Adipocyte (in vitro differentiated cells): Measurements from ENCODE around the gene SND1.

ENCODE experiments used
- DNase-seq: peaks from one replicate; pipeline ENCODE4 v3.0.0-alpha.2; 2015; ENCODE audit warnings: low read depth
- H3K27me3 ChIP-seq: replicated peaks from 2 replicates; pipeline ENCODE4 v1.7.0; 2013; ENCODE audit warnings: mild to moderate bottlenecking, low read length, moderate library complexity; ENCODE audit not compliant: control insufficient read depth, insufficient read depth
- H3K36me3 ChIP-seq: 2 replicates; pipeline ENCODE4 v1.7.0; 2013; ENCODE audit warnings: low read length, mild to moderate bottlenecking, moderate library complexity; ENCODE audit not compliant: control insufficient read depth, insufficient read depth, severe bottlenecking
- H3K4me1 ChIP-seq: 2 replicates; pipeline ENCODE4 v1.7.0; 2013; ENCODE audit warnings: mild to moderate bottlenecking, low read length, moderate library complexity; ENCODE audit not compliant: control insufficient read depth, insufficient read depth
- H3K4me3 ChIP-seq: 2 replicates; pipeline ENCODE4 v1.7.0; 2013; ENCODE audit warnings: mild to moderate bottlenecking, low read length, moderate library complexity
- H3K9ac ChIP-seq: 2 replicates; pipeline ENCODE4 v1.7.0; 2013; ENCODE audit warnings: mild to moderate bottlenecking, low read length, moderate library complexity
- H3K9me3 ChIP-seq: 2 replicates; pipeline ENCODE4 v1.7.0; 2013; ENCODE audit warnings: mild to moderate bottlenecking, low read length, moderate library complexity; ENCODE audit not compliant: control insufficient read depth

Gene SND1

GRCh38 chr7:127690806-127691205 lies 38.8 kb downstream of the SND1 start:
- Histone ChIP-seq H3K4me1 (peaks cover 14% of the 10 kb centered on the region), H3K4me3 (no peak overlapping the region), H3K36me3 (peaks cover 72% of the 10 kb centered on the region), H3K9ac (no peak overlapping the region), H3K27me3 (no peaks in the 10 kb centered on the region), H3K9me3 (no peaks in the 10 kb centered on the region)
- no peak for DNase-seq

- Histone ChIP-seq H3K9me3 (no peaks in the 10 kb centered on the region), H3K36me3 (peaks cover 72% of the 10 kb centered on the region), H3K27me3 (no peaks in the 10 kb centered on the region), H3K9ac (no peak overlapping the region), H3K4me3 (no peak overlapping the region), H3K4me1 (peaks cover 14% of the 10 kb centered on the region)
- DNase-seq: no peak
Measured at GRCh38 chr7:127692200-127692599, 40.2 kb downstream of the SND1 start.

- H3K9ac ChIP-seq: no peak overlapping the region
- no peak overlapping the region for H3K4me3 ChIP-seq
- H3K9me3 ChIP-seq: no peaks in the 10 kb centered on the region
- H3K36me3 ChIP-seq: peaks cover 100% of the 10 kb centered on the region
- H3K27me3 ChIP-seq: no peaks in the 10 kb centered on the region
- no peaks in the 10 kb centered on the region for H3K4me1 ChIP-seq
- no peak for DNase-seq
Measured at GRCh38 chr7:127699853-127700252, 47.9 kb downstream of the SND1 start.

- peaks cover 7% of the 10 kb centered on the region for H3K4me1 ChIP-seq
- DNase-seq: no peak
- H3K9me3 ChIP-seq: no peaks in the 10 kb centered on the region
- peaks cover 97% of the 10 kb centered on the region for H3K36me3 ChIP-seq
- no peaks in the 10 kb centered on the region for H3K27me3 ChIP-seq
- no peak overlapping the region for H3K4me3 ChIP-seq
- no peak overlapping the region for H3K9ac ChIP-seq
Measured at GRCh38 chr7:127702052-127702652, 50.2 kb downstream of the SND1 start.

- no peak overlapping the region for H3K4me3 ChIP-seq
- peaks cover 90% of the 10 kb centered on the region for H3K36me3 ChIP-seq
- no peak overlapping the region for H3K9ac ChIP-seq
- peaks cover 12% of the 10 kb centered on the region for H3K4me1 ChIP-seq
- H3K27me3 ChIP-seq: no peaks in the 10 kb centered on the region
- DNase-seq: no peak
- no peaks in the 10 kb centered on the region for H3K9me3 ChIP-seq
Measured at GRCh38 chr7:127702938-127703337, 50.9 kb downstream of the SND1 start.

GRCh38 chr7:127704211-127704610 lies 52.2 kb downstream of the SND1 start:
- Histone ChIP-seq H3K27me3 (no peaks in the 10 kb centered on the region), H3K36me3 (peaks cover 81% of the 10 kb centered on the region), H3K4me1 (peaks cover 22% of the 10 kb centered on the region), H3K4me3 (no peak overlapping the region), H3K9ac (no peak overlapping the region), H3K9me3 (no peaks in the 10 kb centered on the region)
- no peak for DNase-seq

GRCh38 chr7:127705461-127705959 lies 53.5 kb downstream of the SND1 start:
- no peak overlapping the region for H3K9ac ChIP-seq
- H3K36me3 ChIP-seq: peaks cover 81% of the 10 kb centered on the region
- peaks cover 22% of the 10 kb centered on the region for H3K4me1 ChIP-seq
- no peaks in the 10 kb centered on the region for H3K27me3 ChIP-seq
- no peak overlapping the region for H3K4me3 ChIP-seq
- DNase-seq: no peak
- H3K9me3 ChIP-seq: no peaks in the 10 kb centered on the region

GRCh38 chr7:127706766-127707165 lies 54.8 kb downstream of the SND1 start:
- H3K9ac ChIP-seq: peak overlapping the region; percentile 30
- no peaks in the 10 kb centered on the region for H3K27me3 ChIP-seq
- peaks cover 4% of the 10 kb centered on the region for H3K9me3 ChIP-seq
- peaks cover 22% of the 10 kb centered on the region for H3K4me1 ChIP-seq
- peaks cover 75% of the 10 kb centered on the region for H3K36me3 ChIP-seq
- H3K4me3 ChIP-seq: no peak overlapping the region
- no peak for DNase-seq

- Histone ChIP-seq H3K4me1 (peaks cover 30% of the 10 kb centered on the region), H3K9me3 (peaks cover 4% of the 10 kb centered on the region), H3K36me3 (peaks cover 63% of the 10 kb centered on the region), H3K4me3 (peak overlapping the region; percentile 50), H3K9ac (peak overlapping the region; percentile 71), H3K27me3 (no peaks in the 10 kb centered on the region)
- no peak for DNase-seq
Measured at GRCh38 chr7:127708201-127708600, 56.2 kb downstream of the SND1 start.

GRCh38 chr7:127708788-127709187 lies 56.8 kb downstream of the SND1 start:
- H3K9ac ChIP-seq: peak overlapping the region; percentile 71
- H3K36me3 ChIP-seq: peaks cover 57% of the 10 kb centered on the region
- H3K4me1 ChIP-seq: peaks cover 36% of the 10 kb centered on the region
- peaks cover 4% of the 10 kb centered on the region for H3K9me3 ChIP-seq
- H3K27me3 ChIP-seq: no peaks in the 10 kb centered on the region
- DNase-seq: peak; percentile 94
- H3K4me3 ChIP-seq: no peak overlapping the region

GRCh38 chr7:127710635-127711034 lies 58.6 kb downstream of the SND1 start:
- Histone ChIP-seq H3K9ac (no peak overlapping the region), H3K4me3 (no peak overlapping the region), H3K36me3 (peaks cover 42% of the 10 kb centered on the region), H3K27me3 (no peaks in the 10 kb centered on the region), H3K9me3 (peaks cover 4% of the 10 kb centered on the region), H3K4me1 (peaks cover 50% of the 10 kb centered on the region)
- DNase-seq: no peak

- H3K36me3 ChIP-seq: peaks cover 32% of the 10 kb centered on the region
Measured at GRCh38 chr7:127711872-127712271, 59.9 kb downstream of the SND1 start.

More at GRCh38 chr7:127711872-127712271, 59.9 kb downstream of the SND1 start:
- no peak overlapping the region for H3K4me3 ChIP-seq
- no peak overlapping the region for H3K9ac ChIP-seq
- no peak for DNase-seq
- no peaks in the 10 kb centered on the region for H3K27me3 ChIP-seq
- peaks cover 56% of the 10 kb centered on the region for H3K4me1 ChIP-seq
- peaks cover 4% of the 10 kb centered on the region for H3K9me3 ChIP-seq
